ENCODE results near the gene CDO1. TPM values are rescaled to one million over a fixed set of nuclear protein-coding genes. Genes with fewer than 3 reads are reported as not detected.

CDO1 gene
- total RNA-seq, 1 experiment from 2014 or later, result not detected

DNA sequence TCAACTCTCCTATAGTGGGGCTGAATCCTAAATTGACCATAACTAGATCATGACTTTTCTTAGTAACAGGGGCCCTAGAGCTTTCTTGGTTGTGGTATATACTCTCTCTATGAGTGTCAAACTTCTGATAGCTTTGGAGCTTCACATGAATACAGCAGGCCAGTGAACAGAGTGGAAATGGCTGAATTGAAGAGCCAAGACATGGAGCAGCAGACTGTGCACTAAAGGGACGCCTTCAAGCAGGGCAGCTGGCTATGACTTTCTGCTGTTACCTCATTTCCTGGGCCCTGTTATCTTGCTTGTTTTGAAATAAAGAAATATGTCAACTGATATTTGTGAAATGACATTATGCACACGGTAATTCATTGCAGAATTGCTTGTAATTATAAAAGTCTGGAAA is 16.4 kb downstream of the CDO1 start:
- in situ Hi-C loops (cut with HindIII; ENCODE audit: low sequenced_read_pairs), result no loop called here
- no peak for DNase-seq (ENCODE audit: low spot score)

GRCh38 chr5:115798252-115798651 is 18.2 kb downstream of the CDO1 start:
- in situ Hi-C loops (cut with HindIII; ENCODE audit: low sequenced_read_pairs), result no loop called here
- DNase-seq (ENCODE audit: low spot score), result no peak

GRCh38 chr5:115796656-115797055 is 19.8 kb downstream of the CDO1 start:
- in situ Hi-C loops (cut with HindIII; ENCODE audit: low sequenced_read_pairs), result no loop called here
- no peak for DNase-seq (ENCODE audit: low spot score)

- in situ Hi-C loops (cut with HindIII; ENCODE audit: low sequenced_read_pairs), result no loop called here
These were observed 20.8 kb downstream of the CDO1 start for GRCh38 chr5:115795700-115796099.

DNA sequence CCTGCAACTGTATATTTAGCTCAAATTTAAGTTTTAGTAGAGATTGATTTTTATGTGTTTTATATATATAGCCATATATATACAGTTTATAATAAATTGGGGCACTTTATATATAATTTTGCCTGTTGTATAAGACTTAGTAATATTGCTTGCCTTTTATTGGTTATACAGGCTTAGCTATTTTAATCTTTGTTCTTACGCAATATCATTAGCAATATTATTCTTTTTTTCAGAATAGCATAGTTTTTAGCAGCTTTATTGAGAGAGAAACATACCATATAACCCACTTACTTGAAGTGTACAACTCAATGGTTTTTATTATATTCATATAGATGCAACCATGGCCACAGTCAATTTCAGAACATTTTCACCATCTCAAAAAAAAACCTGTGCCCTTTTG is 28.0 kb downstream of the CDO1 start:
- in situ Hi-C loops (cut with HindIII; ENCODE audit: low sequenced_read_pairs), result no loop called here
- no peak for DNase-seq (ENCODE audit: low spot score)

More at GRCh38 chr5:115795700-115796099, 20.8 kb downstream of the CDO1 start:
- no peak for DNase-seq (ENCODE audit: low spot score)

- in situ Hi-C loops (cut with HindIII; ENCODE audit: low sequenced_read_pairs), result no loop called here
- no peak for DNase-seq (ENCODE audit: low spot score)
These were observed 29.0 kb downstream of the CDO1 start for GRCh38 chr5:115787426-115787825.

DNA sequence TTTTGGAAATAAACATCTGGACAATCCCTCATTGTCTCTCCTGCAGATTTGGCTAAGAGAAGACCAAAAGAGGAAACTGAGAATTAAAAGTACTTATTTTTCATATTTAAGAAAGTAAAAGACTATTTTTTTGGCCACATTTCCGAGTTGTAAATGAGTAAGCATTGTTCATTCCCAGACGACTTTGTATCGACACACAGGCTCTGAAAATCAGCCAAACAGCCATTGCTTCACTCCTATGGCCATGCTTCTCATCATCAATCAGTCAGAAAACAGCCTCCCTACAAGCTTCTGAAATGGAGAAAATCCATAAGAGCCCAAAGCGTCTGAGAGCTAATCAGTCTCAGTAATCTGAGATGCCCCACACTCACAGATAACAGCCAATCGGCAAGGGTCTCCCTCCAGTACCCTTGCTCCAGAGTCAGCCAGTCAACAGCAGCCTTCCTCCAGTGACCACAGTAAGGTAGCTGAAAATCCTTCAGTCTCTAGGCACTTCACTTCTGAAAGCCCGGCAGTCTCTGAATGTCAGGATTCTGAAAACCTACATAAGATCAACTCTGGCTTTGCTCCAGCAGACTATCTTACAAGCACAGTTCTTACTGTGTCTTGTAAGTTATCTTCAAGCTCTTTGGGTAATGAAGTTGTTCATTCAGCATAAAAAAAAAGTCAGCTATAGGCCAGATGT is 30.9 kb downstream of the CDO1 start:
- DNase-seq (ENCODE audit: low spot score), result no peak
- in situ Hi-C loops (cut with HindIII; ENCODE audit: low sequenced_read_pairs), result no loop called here

- in situ Hi-C loops (cut with HindIII; ENCODE audit: low sequenced_read_pairs), result no loop called here
- no peak for DNase-seq (ENCODE audit: low spot score)
These were observed 38.0 kb downstream of the CDO1 start for GRCh38 chr5:115778417-115778816.

GRCh38 chr5:115776989-115777388 is 39.5 kb downstream of the CDO1 start:
- no peak for DNase-seq (ENCODE audit: low spot score)
- in situ Hi-C loops (cut with HindIII; ENCODE audit: low sequenced_read_pairs), result no loop called here

- in situ Hi-C loops (cut with HindIII; ENCODE audit: low sequenced_read_pairs), result no loop called here
These were observed 40.5 kb downstream of the CDO1 start for GRCh38 chr5:115775999-115776398.

DNA sequence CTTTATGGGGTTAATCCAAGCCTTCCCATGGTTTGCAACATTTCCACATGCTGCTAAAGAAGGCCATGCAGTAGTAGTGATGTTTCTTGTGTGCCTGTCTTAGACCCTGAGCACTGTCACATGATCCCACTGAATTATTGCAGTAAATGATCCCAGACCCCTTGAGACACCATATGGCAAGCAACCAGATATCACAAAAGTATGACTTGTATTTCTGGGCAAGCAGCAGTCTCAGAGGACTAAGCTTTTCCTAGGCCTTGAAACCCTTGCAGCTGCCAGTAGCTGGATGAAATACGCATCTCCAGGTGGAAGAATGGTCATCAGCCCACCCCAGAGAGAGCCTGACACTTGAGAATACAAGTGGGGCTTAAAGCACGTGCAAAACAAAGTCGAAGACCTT is 41.8 kb downstream of the CDO1 start:
- in situ Hi-C loops (cut with HindIII; ENCODE audit: low sequenced_read_pairs), result no loop called here
- no peak for DNase-seq (ENCODE audit: low spot score)

More at GRCh38 chr5:115775999-115776398, 40.5 kb downstream of the CDO1 start:
- DNase-seq (ENCODE audit: low spot score), result peak; percentile 2

GRCh38 chr5:115772731-115773475 is 43.6 kb downstream of the CDO1 start:
- in situ Hi-C loops (cut with HindIII; ENCODE audit: low sequenced_read_pairs), result no loop called here
- DNase-seq (ENCODE audit: low spot score), result no peak

DNA sequence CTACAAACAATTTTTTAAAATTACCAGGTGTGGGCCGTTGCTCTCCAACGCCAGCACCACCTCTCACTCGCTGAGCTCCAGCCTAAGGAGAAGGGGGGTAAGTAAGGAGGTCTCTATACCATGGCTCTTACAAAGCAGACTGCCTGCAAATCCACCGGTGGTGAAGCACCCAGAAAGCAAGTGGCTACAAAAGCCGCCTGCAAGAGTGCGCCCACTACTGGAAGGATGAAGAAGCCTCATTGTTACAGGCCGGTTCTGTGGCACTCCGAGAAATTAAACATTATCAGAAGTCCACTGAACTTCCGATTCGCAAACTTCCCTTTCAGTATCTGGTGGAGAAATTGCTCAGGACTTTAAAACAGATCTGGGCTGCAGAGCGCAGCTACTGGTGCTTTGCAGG is 46.0 kb downstream of the CDO1 start:
- in situ Hi-C loops (cut with HindIII; ENCODE audit: low sequenced_read_pairs), result no loop called here
- no peak for DNase-seq (ENCODE audit: low spot score)

GRCh38 chr5:115767424-115767823 is 49.0 kb downstream of the CDO1 start:
- in situ Hi-C loops (cut with HindIII; ENCODE audit: low sequenced_read_pairs), result no loop called here
- DNase-seq (ENCODE audit: low spot score), result no peak

- in situ Hi-C loops (cut with HindIII; ENCODE audit: low sequenced_read_pairs), result no loop called here
These were observed 49.9 kb downstream of the CDO1 start for GRCh38 chr5:115766608-115767007.

GRCh38 chr5:115758356-115758755 is 58.1 kb downstream of the CDO1 start:
- in situ Hi-C loops (cut with HindIII; ENCODE audit: low sequenced_read_pairs), result no loop called here
- DNase-seq (ENCODE audit: low spot score), result no peak

More at GRCh38 chr5:115766608-115767007, 49.9 kb downstream of the CDO1 start:
- DNase-seq (ENCODE audit: low spot score), result no peak

DNA sequence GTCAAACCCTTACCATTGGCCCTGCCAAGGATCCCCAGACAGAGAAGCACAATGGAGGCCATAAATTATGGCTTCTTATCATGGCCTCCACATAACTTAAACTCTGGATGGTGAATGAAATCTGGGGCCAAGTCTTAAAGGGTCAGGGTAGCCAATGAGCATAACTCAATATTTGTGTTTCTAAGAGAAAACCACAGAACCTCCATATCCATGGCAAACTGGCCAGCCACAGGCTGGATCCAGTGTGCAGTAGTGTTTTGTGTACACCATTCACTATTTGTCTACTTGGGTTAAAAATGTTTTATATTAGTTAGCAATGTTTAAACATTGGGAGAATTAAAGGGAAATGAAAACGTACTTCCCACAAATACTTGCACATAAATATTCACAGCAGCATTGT is 60.8 kb downstream of the CDO1 start:
- in situ Hi-C loops (cut with HindIII; ENCODE audit: low sequenced_read_pairs), result no loop called here
- DNase-seq (ENCODE audit: low spot score), result no peak

Data from G401 (cell line).